CD4-positive, alpha-beta T cell (primary cell): ENCODE results near the gene CFAP300. TPM values are rescaled to one million over a fixed set of nuclear protein-coding genes. Genes with fewer than 3 reads are reported as not detected.

Source experiments
- ATAC-seq: fragments of 200-7000 bp; cut with Tn5 transposase; one replicate; pipeline ENCODE4 v1.10.0; 2022; ENCODE audit warnings: mild to moderate bottlenecking; ENCODE audit not compliant: poor library complexity
- CTCF ChIA-PET: fragments of 350-600 bp; sonication (Branson Sonifier 250); formaldehyde crosslinking; loops from one replicate; lab custom pipeline; 2021; ENCODE audit warnings: antibody characterized with exemption, inconsistent platforms; lab: Charles Lee
- POLR2A ChIA-PET: fragments of 350-600 bp; sonication (Branson Sonifier 250); formaldehyde crosslinking; loops from one replicate; lab custom pipeline; 2021; ENCODE audit warnings: antibody characterized with exemption, inconsistent platforms; lab: Charles Lee
- DNase-seq, 14 experiments: peaks; one replicate each; pipeline ENCODE4 v3.0.0-alpha.2; 2013 to 2020; ENCODE audit warnings: mixed read lengths in 2 of 14
- H3K27ac ChIP-seq, 2 donors: one replicate each; pipeline versions ENCODE4 v1.5.1 to v1.7.0; 2013; ENCODE audit warnings: low read length in 2 of 2, low read depth in 1 of 2, mild to moderate bottlenecking in 1 of 2
- H3K27me3 ChIP-seq, 2 experiments: 1 replicate in 1 of 2; 2 replicates in 1 of 2; pipeline versions ENCODE4 v1.6.1 to v1.7.0; 2013; ENCODE audit warnings: low read length in 2 of 2, control low read depth in 1 of 2, mild to moderate bottlenecking in 1 of 2, moderate library complexity in 1 of 2; ENCODE audit not compliant: insufficient read depth in 2 of 2, control insufficient read depth in 1 of 2
- H3K36me3 ChIP-seq: one replicate; pipeline ENCODE4 v1.6.1; 2013; ENCODE audit warnings: low read length, control low read depth; ENCODE audit not compliant: insufficient read depth
- H3K4me1 ChIP-seq: one replicate; pipeline ENCODE4 v1.6.1; 2013; ENCODE audit warnings: low read length, control low read depth; ENCODE audit not compliant: insufficient read depth
- H3K4me3 ChIP-seq: one replicate; pipeline ENCODE4 v1.5.1; 2013; ENCODE audit warnings: mild to moderate bottlenecking, low read length, moderate library complexity
- H3K9me3 ChIP-seq, 2 experiments: 1 replicate in 1 of 2; 2 replicates in 1 of 2; pipeline versions ENCODE4 v1.6.1 to v1.7.0; 2013; ENCODE audit warnings: low read length in 2 of 2, mild to moderate bottlenecking in 2 of 2, control low read depth in 1 of 2, moderate library complexity in 1 of 2; ENCODE audit not compliant: control insufficient read depth in 1 of 2, insufficient read depth in 1 of 2
- H3K27ac Mint-ChIP-seq: one replicate; pipeline ENCODE4 v1.8.0; 2020; ENCODE audit warnings: mixed read lengths
- H3K27me3 Mint-ChIP-seq: one replicate; pipeline ENCODE4 v1.8.0; 2021; ENCODE audit warnings: mixed read lengths
- H3K36me3 Mint-ChIP-seq: one replicate; pipeline ENCODE4 v1.8.0; 2021; ENCODE audit warnings: low read depth, mixed read lengths
- H3K4me1 Mint-ChIP-seq: one replicate; pipeline ENCODE4 v1.8.0; 2021; ENCODE audit warnings: low read depth, mixed read lengths
- H3K4me3 Mint-ChIP-seq: one replicate; pipeline ENCODE4 v1.8.0; 2020; ENCODE audit warnings: mild to moderate bottlenecking, mixed read lengths
- H3K9me3 Mint-ChIP-seq: one replicate; pipeline ENCODE4 v1.8.0; 2020; ENCODE audit warnings: mixed read lengths
- CTCF ChIP-seq: fragments of 200-600 bp; IDR thresholded peaks from one replicate; pipeline ENCODE4 v1.8.0; 2022; ENCODE audit warnings: antibody characterized with exemption, mild to moderate bottlenecking
- intact Hi-C, 2 experiments: fragments of 100-400 bp; cut with DNase I in 1 of 2; cut with micrococcal nuclease in 1 of 2; formaldehyde crosslinking; loops; one replicate each; pipeline versions ENCODE4 v1.15.1 to v1.9.0; 2023 to 2025; cut with DNase I, micrococcal nuclease
- total RNA-seq, 174 experiments: library from RNA in 2 of 174; stranded (reverse) in 2 of 174; gene quantifications; one replicate each; pipeline ENCODE4 v1.2.3 and lab custom pipeline; 2021 to 2026

The CFAP300 gene
- total RNA-seq, 2 experiments from 2014 or later, result not detected

- Histone ChIP-seq H3K9me3 (peaks cover 0 to 3% of the 10 kb centered on the region in 2 experiments), H3K4me3 (peak within 1 kb of the TSS; percentile 63), H3K4me1 (peaks cover 15% of the 10 kb centered on the region), H3K36me3 (no peaks in the 10 kb centered on the region), H3K27ac (no peak within 1 kb of the TSS), H3K27me3 (peaks cover 18 to 48% of the 10 kb centered on the region in 2 experiments)
- H3K27me3 Mint-ChIP-seq, result peaks cover 70% of the 10 kb centered on the region
- H3K27ac Mint-ChIP-seq, result no peak within 1 kb of the TSS
- intact Hi-C loops, result no loop called here
- ATAC-seq (peak; percentile 61), DNase-seq (peak; percentile 36 to 79 (median 58))
- CTCF ChIA-PET, result no interaction called here
- H3K9me3 Mint-ChIP-seq, result no peaks in the 10 kb centered on the region
- H3K4me1 Mint-ChIP-seq, result peaks cover 12% of the 10 kb centered on the region
- no peak for TF ChIP-seq CTCF
- peak within 1 kb of the TSS; percentile 94 for H3K4me3 Mint-ChIP-seq
- POLR2A ChIA-PET, result no interaction called here
- no peaks in the 10 kb centered on the region for H3K36me3 Mint-ChIP-seq
These were observed 62.9 kb downstream of the CFAP300 start, which contains the start of gene YAP1 for GRCh38 chr11:102109896-102110760. Gene YAP1, plus strand, starts transcription at chr11:102110447. Its CDS starts 402 bp downstream, at chr11:102110849.

GRCh38 chr11:102110761-102111010 lies 63.4 kb downstream of the CFAP300 start:
- H3K27ac Mint-ChIP-seq, result no peak overlapping the region
- no peak overlapping the region for H3K27ac ChIP-seq
- no peak for TF ChIP-seq CTCF
- peaks cover 0 to 3% of the 10 kb centered on the region in 2 experiments for H3K9me3 ChIP-seq
- no peaks in the 10 kb centered on the region for H3K36me3 Mint-ChIP-seq
- H3K4me1 ChIP-seq, result peaks cover 15% of the 10 kb centered on the region
- intact Hi-C loops, result no loop called here
- no peak overlapping the region for H3K4me3 Mint-ChIP-seq
- H3K27me3 ChIP-seq, result peaks cover 18 to 53% of the 10 kb centered on the region in 2 experiments
- DNase-seq, result peak in 2 of 14 experiments; percentile 0 to 2
- H3K27me3 Mint-ChIP-seq, result peaks cover 72% of the 10 kb centered on the region
- H3K4me3 ChIP-seq, result peak overlapping the region; percentile 57
- ChIA-PET CTCF (no interaction called here), POLR2A (no interaction called here)
- ATAC-seq, result no peak
- H3K36me3 ChIP-seq, result no peaks in the 10 kb centered on the region
- H3K4me1 Mint-ChIP-seq, result peaks cover 12% of the 10 kb centered on the region
- no peaks in the 10 kb centered on the region for H3K9me3 Mint-ChIP-seq

DNA sequence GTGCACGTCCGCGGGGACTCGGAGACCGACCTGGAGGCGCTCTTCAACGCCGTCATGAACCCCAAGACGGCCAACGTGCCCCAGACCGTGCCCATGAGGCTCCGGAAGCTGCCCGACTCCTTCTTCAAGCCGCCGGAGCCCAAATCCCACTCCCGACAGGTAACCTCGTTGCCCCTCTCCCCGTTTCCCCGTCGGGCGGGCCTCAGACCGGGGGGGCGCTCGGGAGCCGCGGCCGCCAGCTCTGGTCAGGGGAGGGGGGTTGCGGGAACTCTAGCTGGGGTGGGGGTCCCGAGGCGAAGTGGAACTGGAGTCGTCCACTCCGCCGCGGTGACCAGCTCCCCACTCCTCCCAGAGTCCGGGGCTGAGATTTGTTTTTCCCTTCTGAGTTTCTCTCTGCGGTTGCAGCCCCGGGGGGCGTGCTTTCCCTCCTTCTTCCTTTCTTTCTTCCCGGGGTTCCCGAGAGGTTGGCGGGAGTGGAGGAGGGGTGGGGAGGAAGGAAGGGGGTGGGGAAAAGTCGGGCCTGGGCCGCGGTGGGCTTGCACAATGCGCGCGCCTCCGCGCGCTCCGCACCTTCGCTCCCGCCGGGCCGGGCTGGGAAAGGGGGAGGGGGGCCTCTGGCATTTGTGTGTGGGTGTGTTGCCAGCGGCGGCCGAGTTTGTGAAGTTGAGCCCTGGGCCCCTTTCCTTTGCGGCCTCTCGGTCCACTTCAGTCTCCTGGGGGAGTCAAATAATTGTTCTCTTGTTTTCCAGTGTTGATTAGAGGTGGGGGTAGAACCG lies 64.0 kb downstream of the CFAP300 start:
- Histone ChIP-seq H3K27ac (no peak overlapping the region), H3K36me3 (no peaks in the 10 kb centered on the region), H3K9me3 (peaks cover 0 to 3% of the 10 kb centered on the region in 2 experiments), H3K27me3 (peaks cover 20 to 55% of the 10 kb centered on the region in 2 experiments), H3K4me3 (peak overlapping the region; percentile 57), H3K4me1 (peaks cover 15% of the 10 kb centered on the region)
- Mint-ChIP-seq H3K4me1 (peaks cover 12% of the 10 kb centered on the region), H3K27ac (no peak overlapping the region), H3K9me3 (no peaks in the 10 kb centered on the region), H3K27me3 (peaks cover 77% of the 10 kb centered on the region), H3K4me3 (peak overlapping the region; percentile 91), H3K36me3 (no peaks in the 10 kb centered on the region)
- CTCF ChIA-PET, result no interaction called here
- peak in 7 of 14 experiments; percentile 4 to 41 (median 11) for DNase-seq
- TF ChIP-seq CTCF, result no peak
- intact Hi-C loops, result no loop called here
- POLR2A ChIA-PET, result no interaction called here
- no peak for ATAC-seq
